SW480 (cell line): ENCODE results near the gene NGFR.

ENCODE experiments used
- DNase-seq: peaks from one replicate; pipeline ENCODE4 v3.0.0-alpha.2; 2016; ENCODE audit warnings: low spot score

Gene NGFR

GRCh38 chr17:49515196-49515770 lies 20.2 kb downstream of the NGFR start:
- peak; percentile 85 for DNase-seq

DNA sequence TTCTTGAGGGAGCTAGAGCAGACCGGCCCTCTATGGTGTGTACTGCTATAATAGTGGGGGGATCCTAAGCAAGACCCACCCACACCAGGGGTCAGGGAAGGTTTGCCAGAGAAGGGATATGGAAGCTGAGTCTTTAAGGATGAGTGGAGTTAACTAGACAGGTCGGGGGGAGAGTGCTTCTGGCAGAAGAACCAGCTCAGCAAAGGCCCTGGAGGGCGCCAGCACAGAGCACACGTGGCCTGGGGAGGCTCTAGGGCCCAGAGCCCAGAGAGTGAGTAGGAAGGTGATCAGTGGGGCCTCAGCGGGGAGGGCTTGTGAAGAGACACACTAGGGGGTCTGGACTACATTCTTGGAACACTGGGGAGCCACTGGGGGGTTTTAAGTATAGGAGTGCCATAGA lies 21.1 kb downstream of the NGFR start:
- no peak for DNase-seq

GRCh38 chr17:49518346-49519078 lies 23.4 kb downstream of the NGFR start:
- DNase-seq = no peak

DNA sequence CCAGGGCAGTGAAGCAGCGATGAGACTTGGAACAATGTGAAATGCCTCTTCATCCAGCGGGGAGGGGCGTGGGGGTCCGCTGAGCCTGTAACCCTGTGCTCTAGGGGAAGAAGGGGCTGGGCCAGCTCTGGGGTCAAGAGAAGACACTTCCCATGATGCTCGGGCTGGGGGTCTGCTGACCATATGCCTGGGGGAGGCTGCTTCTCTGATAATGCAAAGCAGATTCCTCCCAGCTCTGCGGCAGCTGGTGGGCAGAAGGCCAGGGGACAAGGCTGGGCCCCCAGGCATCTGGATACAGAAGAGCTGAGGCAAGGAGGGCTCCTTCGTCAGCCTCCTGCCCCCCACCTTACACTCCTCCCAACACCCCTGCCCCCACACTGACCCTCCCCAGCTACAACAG lies 24.7 kb downstream of the NGFR start:
- no peak for DNase-seq

- no peak for DNase-seq
These were observed 25.4 kb downstream of the NGFR start for GRCh38 chr17:49520386-49521087.

DNA sequence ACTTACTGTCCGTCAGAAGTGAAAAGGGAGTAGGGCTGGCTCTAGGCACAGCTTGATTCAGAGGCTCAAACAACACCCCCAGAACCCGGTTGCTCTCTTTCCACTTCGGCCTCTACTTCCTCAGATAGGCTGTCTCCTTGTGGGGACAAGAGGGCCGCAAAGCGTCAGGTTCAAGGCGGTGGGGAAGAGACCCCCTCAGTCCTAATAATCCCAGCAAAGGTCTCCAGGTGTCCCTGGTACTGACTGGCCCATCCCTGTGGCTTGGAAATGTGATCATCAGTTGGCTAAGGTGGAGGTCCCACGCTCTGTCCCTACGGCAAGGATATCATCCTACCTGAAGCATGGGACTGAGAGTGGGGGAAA lies 26.0 kb downstream of the NGFR start:
- DNase-seq = no peak

GRCh38 chr17:49521471-49522356 lies 26.6 kb downstream of the NGFR start:
- no peak for DNase-seq

DNA sequence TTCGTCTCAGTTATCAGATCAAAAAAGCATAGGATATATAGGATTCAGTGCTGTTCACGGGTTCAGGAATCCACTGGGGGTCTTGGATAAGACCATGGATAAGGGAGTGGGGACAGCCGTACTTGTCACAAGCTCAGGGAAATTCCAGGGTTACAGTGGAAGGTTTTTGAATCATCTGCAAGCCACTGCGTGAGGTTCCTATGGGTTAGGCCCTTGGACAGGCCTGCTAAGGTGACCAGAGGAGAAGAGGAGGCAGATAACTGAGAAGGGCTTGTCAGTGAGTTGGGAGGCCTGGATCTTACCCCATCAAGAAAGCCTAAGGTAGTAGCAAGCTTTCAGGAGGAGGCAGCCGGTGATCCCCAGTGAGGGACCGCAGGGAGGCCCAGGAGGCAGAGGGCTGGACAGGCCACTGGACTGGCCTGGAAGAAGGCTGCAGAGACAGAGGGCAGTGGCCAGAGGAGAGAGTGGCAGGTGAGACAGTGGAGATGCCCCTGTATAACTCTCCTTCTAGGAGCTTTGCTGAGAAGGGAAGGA lies 27.3 kb downstream of the NGFR start:
- DNase-seq = no peak

- no peak for DNase-seq
These were observed 28.1 kb downstream of the NGFR start for GRCh38 chr17:49523196-49523595.

DNA sequence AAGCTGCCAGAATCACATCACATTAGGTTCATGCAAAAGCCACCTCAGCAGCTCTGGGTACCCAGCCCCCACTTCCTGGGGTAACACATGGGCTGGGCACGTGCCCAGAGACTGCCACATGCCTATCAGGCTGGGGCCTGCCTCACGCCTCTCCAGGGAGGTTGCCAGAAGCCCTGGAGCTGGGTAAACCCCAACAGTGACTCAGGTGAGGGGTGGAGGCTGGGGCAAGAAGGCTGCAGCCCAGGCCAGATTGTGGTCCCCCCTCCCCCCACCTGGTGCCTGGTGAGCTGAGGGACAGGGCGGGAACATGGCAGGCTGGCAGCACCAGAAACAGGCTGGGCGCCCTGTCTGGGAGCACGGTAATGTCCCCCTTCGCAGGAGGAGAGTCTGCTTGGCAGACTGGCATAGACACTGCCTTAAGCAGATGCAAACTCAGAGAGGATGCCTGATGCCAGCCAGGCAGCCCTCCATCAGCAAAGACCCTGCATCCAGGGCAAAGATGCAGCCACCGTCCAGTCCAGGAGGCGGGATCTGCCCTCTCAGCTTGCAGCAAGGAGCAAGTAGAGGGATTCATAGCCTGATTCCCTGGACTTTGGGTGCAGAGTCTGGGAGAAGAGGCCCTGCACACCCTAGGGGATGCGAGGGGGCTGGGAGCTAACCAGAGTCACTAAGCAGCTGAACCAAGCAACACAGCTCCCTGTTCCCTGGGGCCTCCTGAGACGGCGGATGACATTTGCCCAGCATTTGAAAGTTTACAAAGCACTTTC lies 28.8 kb downstream of the NGFR start:
- DNase-seq = peak; percentile 81

DNA sequence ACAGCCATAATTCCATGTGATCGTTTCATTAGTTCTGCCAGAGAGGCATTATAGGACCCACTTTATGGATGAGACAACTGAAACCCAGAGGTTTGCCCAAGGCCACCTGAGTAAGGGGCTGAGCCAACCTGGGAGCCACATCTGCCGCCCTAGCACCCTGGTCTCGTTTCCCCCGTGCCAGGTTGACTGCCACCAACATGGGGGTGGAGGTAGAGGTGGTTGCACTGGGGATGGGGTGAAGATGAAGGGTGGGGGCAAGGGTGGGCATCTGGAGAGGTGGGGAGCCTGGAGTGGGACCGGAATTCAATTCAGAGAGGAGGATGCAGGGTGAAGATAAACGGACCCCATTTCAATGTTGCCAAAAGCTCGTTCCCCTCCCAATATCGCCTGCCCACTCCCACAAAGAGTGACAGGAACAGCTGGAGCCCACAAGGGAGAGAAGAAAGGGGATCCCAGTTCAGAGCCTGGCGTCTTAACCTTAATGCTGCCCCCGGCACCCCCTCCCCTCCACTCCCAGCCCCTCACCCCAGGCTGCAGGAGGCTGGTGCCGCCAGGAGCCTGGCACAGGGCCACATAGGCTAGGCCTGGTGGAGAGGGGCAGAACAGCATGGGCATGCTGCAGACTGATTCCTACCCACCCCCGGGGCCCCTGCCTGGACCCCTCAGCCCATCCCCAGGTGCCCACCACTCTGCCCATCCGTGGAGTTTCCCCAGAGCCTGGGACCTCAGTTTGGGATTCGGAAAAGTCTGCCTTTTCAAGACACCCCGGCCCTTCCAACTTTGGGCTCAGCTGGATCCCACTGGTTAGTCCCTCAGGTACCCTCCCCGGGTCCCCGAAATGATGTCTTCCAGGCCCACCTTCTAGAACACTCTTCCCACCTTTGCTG lies 29.6 kb downstream of the NGFR start:
- DNase-seq = no peak

DNA sequence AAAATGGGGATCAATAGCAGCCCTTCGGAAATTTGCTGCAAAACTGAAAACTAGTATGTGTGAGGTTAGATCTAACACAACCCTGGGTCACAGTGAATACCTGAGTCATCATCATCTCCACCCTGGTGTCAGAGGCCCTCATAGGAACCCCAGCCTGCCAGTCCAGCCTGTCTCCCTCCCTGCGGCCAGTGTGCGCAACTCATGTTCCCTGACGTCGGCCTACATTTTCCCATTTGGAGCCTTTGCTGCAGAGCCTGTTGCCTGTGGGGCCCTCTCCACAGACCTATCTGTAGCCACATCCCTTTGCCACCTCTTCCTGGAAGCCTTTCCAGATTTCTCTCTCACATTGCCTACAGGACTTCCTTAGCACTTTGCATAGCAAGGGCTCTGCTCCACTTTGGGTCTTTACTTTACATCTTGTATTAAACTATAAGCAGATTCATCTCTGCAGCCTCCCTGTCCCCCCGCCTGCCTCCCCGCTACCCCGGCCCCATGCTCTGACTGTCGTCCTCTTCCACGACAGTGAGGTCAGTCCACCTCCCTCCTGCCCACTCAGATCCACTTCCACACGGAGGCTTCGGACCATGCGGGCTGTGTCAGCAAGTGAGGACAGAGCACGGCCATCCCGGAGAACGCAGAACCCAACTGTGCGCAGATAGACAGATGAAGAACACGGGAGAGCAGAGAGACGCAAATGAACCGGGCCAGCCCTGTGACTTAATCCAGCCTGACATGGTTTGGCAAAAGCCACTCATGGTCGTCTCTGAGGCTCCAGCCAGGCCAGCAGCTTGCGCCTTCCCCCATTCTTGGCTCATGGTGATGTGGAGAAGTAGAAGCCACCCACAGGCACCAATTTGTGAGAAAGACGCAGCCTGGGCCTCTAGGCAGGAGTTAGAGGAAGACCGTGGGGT lies 31.0 kb downstream of the NGFR start:
- DNase-seq = no peak

- no peak for DNase-seq
These were observed 33.0 kb downstream of the NGFR start for GRCh38 chr17:49527927-49528651.

GRCh38 chr17:49528966-49529365 lies 33.9 kb downstream of the NGFR start:
- DNase-seq = no peak

DNA sequence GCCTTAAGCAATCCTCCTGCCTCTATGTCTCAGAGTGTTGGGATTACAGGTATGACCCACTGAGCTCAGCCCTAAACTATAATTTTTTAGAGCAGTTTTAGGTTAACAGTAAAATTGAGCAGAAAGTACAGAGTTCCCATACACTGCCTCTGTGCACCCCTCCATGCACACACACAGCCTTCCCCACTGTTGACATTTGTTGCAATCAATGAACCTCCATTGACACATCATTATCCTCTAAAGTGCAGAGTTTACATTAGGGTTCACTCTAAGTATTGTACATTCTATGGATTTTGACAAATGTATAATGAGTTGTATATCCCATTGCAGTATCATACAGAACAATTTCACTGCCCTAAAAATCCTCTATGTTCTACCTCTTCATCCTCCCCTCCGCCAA lies 35.0 kb downstream of the NGFR start:
- no peak for DNase-seq

DNA sequence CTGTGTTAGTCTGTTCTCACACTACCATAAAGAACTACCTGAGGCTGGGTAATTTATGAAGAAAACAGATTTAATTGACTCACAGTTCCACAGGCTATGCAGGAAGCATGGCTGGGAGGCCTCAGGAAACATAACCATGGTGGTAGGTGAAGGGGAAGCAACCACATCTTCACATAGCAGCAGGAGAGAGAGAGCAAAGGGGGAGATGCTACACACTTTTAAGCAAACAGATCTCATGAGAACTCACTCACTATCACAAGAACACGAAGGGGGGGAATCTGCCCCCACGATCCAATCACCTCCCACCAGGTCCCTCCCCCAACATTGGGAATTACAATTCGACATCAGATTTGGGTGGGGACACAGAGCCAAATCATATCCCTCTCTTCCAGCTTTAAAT lies 48.8 kb downstream of the NGFR start:
- DNase-seq = no peak

DNA sequence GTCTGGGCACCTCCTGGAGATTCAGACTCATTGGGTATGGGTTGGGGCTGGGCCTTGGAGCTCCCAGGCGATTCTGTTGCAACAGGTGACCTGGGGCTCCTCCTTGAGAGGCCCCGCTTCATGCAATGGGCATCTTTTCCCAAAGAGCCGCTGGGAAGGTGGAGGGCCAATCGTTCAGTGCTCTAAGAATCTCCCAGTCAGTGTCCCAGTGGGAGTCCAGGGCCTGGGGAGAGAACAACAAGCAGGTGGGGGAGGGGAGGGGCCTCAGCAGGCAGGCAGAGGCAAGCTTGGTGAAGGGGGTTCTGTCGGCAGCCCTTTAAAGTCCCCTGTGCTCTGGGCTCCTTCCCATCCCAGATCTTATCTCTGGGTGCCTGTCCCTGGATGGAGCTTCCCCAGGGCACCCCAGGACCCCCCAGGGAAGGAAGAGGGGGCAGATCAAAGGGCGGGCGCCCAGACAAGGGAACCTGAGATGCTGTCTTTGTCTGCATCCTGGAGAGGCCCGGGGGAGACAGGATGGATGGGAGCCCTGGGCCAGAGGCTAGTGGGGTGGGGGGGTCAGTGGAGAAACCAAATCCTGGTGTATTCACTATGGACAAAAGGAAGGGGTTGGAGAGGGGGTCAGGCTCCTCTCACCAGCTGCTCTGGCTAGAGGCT lies 50.0 kb downstream of the NGFR start:
- no peak for DNase-seq
